ENCODE measurements around the gene CHRNB2. TPM values are rescaled to one million over a fixed set of nuclear protein-coding genes. Genes with fewer than 3 reads are reported as not detected.

The CHRNB2 gene
- total and polyA plus RNA-seq, 9 of the 15 experiments (the other 6 are each of a cell fraction or from before 2014, with no cell fraction given), result 0.01 TPM; not detected in 8

DNA sequence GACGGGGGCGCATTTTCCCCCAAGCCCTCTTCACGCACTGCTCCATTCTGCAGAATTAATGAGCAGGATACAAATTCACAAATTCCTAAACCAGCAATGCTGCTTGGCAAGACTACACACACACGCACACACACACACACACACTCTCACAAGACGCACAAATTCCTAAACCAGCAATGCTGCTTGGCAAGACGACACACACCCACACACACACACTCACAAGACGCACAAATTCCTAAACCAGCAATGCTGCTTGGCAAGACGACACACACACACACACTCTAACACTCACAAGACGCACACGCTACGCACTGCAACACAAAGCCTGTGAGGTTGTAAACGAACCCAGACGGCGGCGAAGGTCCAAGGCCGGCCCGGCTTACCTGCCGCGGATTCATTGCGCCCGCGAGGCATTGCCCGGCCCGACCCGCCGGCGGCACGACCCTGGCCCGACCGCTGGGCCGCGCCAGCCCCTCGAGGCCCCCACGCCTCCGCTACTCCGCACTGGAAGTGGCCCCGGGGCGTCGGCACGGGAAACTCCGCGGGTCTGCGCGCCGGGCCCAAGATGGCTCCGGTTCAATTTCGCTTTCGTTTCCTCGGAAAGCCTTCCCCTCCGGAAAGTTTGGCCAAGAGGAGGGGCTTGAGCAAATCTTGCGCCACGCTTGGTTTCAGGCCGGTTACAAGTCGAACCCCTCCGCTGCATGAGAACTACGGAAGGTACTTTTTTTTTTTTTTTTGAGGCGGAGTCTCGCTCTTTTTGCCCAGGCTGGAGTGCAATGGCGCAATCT is 40.2 kb downstream of the CHRNB2 start, which contains the start of gene ADAR (continued):
- TF ChIP-seq MTA1 (IDR thresholded peaks at IDR 0.05; ENCODE audit: borderline replicate concordance) (0 out of 2 replicates have a peak, but pooled peaks have one; percentile 24), ZNF561 (CRISPR knock-in tag; conservative IDR thresholded peaks at IDR 0.05) (no peak), TAF1 (IDR thresholded peaks at IDR 0.05; ENCODE audit: control insufficient read depth, extremely low read depth, insufficient read depth, low read length, severe bottlenecking) (peak; percentile 43), POU5F1 (IDR thresholded peaks at IDR 0.05; ENCODE audit: borderline replicate concordance, low read depth, low read length, partially characterized antibody) (no peak), SRSF7 (optimal IDR thresholded peaks at IDR 0.05; ENCODE audit: low read depth, low read length) (no peak), MTA3 (IDR thresholded peaks at IDR 0.05; ENCODE audit: borderline replicate concordance) (no peak), HNRNPLL (IDR thresholded peaks at IDR 0.05; ENCODE audit: low read depth, low read length, poor library complexity, severe bottlenecking) (peak; percentile 78), KDM2B (CRISPR knock-in tag; IDR thresholded peaks at IDR 0.05) (no peak), STAG1 (CRISPR knock-in tag; IDR thresholded peaks at IDR 0.05; ENCODE audit: borderline replicate concordance) (no peak), NCOA6 (IDR thresholded peaks at IDR 0.05) (no peak), HDAC2 (IDR thresholded peaks at IDR 0.05) (peak; percentile 19; the same call in 1 of the 2 replicates), ATF7 (IDR thresholded peaks at IDR 0.05) (0 out of 2 replicates have a peak, but pooled peaks have one; percentile 20), ZBTB17 (CRISPR knock-in tag; IDR thresholded peaks at IDR 0.05) (no peak), GATAD2B (IDR thresholded peaks at IDR 0.05; ENCODE audit: borderline replicate concordance) (no peak), ZNF165 (CRISPR knock-in tag; IDR thresholded peaks at IDR 0.05; ENCODE audit: borderline replicate concordance) (no peak)
- TF ChIP-seq, protein P1, sequence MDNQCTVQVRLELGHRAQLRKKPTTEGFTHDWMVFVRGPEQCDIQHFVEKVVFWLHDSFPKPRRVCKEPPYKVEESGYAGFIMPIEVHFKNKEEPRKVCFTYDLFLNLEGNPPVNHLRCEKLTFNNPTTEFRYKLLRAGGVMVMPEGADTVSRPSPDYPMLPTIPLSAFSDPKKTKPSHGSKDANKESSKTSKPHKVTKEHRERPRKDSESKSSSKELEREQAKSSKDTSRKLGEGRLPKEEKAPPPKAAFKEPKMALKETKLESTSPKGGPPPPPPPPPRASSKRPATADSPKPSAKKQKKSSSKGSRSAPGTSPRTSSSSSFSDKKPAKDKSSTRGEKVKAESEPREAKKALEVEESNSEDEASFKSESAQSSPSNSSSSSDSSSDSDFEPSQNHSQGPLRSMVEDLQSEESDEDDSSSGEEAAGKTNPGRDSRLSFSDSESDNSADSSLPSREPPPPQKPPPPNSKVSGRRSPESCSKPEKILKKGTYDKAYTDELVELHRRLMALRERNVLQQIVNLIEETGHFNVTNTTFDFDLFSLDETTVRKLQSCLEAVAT (IDR thresholded peaks at IDR 0.05), result peak; percentile 57 to 72; a peak in 3 of 4 replicates
- TF ChIP-seq, protein P2, sequence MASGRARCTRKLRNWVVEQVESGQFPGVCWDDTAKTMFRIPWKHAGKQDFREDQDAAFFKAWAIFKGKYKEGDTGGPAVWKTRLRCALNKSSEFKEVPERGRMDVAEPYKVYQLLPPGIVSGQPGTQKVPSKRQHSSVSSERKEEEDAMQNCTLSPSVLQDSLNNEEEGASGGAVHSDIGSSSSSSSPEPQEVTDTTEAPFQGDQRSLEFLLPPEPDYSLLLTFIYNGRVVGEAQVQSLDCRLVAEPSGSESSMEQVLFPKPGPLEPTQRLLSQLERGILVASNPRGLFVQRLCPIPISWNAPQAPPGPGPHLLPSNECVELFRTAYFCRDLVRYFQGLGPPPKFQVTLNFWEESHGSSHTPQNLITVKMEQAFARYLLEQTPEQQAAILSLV (tag; IDR thresholded peaks at IDR 0.05), result peak; percentile 76
- TF ChIP-seq, protein P3, sequence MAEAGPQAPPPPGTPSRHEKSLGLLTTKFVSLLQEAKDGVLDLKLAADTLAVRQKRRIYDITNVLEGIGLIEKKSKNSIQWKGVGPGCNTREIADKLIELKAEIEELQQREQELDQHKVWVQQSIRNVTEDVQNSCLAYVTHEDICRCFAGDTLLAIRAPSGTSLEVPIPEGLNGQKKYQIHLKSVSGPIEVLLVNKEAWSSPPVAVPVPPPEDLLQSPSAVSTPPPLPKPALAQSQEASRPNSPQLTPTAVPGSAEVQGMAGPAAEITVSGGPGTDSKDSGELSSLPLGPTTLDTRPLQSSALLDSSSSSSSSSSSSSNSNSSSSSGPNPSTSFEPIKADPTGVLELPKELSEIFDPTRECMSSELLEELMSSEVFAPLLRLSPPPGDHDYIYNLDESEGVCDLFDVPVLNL (CRISPR knock-in tag; IDR thresholded peaks at IDR 0.05; ENCODE audit: low read depth), result no peak
- TF ChIP-seq, protein P4, sequence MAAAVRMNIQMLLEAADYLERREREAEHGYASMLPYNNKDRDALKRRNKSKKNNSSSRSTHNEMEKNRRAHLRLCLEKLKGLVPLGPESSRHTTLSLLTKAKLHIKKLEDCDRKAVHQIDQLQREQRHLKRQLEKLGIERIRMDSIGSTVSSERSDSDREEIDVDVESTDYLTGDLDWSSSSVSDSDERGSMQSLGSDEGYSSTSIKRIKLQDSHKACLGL (CRISPR knock-in tag; IDR thresholded peaks at IDR 0.05; ENCODE audit: borderline replicate concordance, poor library complexity, severe bottlenecking), result no peak
- TF ChIP-seq, protein P5, sequence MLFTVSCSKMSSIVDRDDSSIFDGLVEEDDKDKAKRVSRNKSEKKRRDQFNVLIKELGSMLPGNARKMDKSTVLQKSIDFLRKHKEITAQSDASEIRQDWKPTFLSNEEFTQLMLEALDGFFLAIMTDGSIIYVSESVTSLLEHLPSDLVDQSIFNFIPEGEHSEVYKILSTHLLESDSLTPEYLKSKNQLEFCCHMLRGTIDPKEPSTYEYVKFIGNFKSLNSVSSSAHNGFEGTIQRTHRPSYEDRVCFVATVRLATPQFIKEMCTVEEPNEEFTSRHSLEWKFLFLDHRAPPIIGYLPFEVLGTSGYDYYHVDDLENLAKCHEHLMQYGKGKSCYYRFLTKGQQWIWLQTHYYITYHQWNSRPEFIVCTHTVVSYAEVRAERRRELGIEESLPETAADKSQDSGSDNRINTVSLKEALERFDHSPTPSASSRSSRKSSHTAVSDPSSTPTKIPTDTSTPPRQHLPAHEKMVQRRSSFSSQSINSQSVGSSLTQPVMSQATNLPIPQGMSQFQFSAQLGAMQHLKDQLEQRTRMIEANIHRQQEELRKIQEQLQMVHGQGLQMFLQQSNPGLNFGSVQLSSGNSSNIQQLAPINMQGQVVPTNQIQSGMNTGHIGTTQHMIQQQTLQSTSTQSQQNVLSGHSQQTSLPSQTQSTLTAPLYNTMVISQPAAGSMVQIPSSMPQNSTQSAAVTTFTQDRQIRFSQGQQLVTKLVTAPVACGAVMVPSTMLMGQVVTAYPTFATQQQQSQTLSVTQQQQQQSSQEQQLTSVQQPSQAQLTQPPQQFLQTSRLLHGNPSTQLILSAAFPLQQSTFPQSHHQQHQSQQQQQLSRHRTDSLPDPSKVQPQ (CRISPR knock-in tag; IDR thresholded peaks at IDR 0.05; ENCODE audit: borderline replicate concordance), result no peak
